ENCODE results near the gene KLHL40.
"Not testable (repeated sequence)": the region's sequence is repeated elsewhere in the genome, so short reads cannot be mapped to it uniquely, and the experiment has no call there.

The KLHL40 gene

DNA sequence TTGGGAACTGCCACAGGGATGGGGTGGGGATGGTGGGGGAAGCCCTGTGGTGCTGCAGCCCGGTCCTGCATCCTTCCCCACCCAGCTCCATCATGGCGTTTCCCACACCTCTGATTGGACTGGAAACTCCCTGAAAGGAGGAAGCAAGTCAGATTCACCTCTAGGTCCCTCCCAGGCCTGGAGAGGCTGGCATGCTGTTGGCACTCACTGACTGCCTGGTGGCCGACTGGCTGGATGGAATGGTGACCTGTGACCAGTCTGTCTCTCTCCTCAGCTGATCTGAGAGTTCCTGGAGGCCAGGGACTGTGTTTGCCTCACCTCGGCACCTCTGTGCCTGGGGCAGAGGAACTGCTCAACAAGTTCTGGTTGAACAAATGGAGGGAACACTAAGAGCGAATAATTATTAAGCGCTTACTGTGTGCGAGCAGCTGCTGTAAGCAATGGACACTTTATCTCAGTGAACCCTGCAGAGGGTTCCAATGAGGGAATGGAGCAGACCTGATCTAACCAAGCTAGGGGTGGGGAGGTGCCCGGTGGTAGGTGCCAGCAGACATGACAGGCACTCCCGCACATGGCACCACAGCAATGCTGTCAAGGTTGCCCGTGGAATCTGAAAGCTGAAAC lies 20.7 kb downstream of the KLHL40 start:
- no peak for DNase-seq

DNA sequence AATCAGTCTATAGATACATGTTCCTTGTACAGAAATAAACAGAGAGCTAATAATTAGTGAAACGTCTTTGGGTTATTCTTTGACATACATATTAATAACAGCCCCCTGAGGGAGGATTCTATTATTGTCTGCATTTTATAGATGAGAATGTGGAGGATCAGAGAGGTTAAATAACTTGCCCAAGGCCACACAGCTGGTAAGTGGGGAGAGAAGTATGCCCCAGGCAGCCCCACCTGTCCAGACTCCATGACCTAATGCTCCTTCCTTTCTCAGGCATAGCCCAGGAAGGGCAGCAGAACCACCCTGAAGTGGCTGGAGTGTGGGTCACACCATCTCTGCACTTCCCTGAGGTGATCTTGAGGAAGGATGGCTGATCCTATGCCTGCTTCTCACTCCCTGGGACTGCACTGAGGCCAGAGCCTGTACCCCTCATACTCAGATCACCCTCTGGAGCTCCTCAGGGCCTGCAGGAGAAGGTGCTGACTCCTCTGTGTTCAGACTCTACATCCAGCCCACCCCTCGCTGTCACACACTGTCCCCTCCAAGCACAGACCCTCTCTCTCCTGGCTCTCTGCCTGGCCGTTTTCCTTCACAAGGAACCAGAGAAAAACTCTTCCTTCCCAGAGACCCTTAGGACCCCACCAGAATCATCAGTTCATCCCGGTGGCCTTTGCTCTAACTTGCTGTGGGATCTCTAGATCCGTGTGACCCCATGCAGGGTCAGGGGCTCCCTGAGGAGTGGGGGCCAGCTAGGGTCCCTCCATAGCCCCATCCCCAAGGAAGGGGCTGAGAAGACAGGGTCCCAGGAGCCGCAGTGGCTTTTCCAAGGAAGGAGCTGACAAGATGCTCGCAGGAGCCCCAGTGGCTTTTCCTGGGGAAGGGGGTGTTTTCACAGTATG lies 21.6 kb downstream of the KLHL40 start:
- no peak for DNase-seq

DNA sequence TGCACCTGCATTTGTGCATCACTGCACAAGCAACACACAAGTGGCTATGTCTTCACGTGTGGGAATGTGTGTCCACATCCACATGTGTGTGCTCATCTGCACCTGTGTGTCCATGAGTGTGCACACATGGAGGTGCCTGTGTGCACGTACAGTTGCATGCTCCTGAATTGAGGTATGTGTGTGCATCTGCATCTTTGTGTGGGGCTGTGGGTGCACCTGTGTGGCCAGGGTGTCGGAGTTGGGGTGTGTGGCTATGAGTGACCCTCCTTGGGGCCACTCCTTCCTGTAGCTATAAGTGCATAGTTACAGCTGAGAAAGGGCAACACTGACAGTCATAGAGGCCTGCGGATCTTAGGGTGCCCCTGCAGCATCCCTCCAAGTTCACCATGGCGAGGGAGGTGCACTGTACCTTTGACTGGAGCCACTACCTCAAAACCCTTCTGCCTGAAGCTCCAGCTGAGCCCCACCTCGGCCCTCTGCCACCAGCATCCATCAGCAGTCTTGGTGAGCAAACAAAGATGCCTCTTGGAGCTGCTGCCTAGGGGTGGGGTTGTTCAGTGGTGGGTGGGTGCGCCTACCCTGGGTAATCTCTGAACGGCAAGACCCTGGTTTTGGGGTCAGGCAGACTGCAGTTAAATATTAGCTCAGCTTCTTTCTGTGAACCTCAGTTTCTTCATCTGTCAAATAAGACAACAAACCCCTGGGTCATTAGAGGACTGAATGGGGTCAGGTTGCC lies 22.5 kb downstream of the KLHL40 start:
- DNase-seq: no peak

DNA sequence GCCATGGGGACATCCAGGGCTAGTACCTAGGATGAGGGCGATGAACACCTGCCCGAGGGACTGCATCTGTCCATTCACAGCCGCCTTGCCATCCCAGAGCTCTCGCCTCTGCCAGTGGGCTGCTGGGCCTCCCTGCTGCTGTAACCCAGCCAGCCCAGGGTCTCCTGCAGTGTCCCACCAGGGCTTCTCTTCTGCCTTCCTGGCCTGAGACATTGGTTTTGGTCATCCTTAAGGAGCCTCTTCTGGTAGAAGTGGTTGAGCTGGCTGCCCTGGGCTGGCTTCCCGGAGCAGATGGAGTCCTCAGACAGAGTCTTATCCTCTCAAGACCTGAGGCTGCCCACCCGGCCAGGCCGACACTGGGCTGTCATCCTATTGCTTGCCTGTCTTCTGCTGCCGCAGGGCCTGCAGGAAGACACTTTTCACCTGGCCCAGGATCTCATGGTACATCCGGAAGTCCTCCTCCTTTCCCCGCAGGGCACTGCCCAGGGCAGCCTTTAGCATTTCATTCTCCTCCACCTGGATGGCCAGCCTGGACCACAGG lies 23.3 kb downstream of the KLHL40 start:
- DNase-seq: no peak

DNA sequence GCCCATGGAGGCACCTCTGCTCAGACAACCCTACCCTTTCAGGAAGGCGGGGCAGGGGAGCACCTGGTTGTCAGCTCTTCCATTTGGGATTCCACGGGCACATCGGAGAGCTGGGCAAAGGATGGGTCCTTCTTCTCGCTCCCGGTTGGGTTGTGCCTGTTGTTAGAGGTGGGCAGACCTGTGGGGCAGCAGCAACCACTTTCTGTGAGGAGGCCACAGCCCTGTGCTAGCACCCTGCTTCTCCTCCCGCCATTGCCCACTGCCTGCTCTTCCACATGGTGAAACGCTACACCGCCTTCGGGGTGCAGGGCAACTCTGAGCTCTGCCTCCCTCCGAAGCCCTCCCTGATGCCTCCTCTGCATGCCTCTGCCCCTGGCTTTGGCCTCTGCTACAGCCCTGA lies 24.3 kb downstream of the KLHL40 start:
- no peak for DNase-seq

DNA sequence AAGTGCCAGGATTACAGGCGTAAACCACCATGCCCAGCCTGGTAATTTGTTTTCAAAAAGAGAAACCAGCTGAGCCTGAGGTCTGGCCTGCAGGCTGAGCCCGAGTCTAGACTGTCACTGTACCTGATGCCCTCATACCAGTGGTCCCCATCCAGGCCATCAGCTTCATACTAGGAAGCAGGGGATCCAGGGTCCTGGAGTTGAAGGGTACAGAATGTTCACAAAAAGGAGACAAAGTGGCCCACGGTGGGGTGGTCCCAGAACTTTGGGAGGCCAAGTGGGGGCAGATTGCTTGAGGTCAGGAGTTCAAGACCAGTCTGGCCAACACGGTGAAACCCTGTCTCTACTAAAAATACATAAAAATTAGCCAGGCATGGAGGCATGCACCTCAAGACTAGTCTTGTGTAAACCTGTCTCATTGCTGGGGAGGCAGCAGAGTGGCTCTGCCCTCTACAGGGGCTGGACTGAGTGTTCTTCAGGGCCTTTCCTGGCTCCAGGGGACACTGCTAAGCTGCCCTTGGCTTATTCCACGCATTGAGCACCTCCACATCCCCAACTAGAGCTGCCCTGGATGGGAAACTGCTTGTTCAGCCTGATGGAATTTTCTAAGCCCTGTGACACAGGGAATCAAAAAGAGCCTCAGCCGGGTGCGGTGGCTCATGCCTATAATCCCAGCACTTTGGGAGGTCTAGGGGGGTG lies 25.1 kb downstream of the KLHL40 start:
- DNase-seq: no peak

DNA sequence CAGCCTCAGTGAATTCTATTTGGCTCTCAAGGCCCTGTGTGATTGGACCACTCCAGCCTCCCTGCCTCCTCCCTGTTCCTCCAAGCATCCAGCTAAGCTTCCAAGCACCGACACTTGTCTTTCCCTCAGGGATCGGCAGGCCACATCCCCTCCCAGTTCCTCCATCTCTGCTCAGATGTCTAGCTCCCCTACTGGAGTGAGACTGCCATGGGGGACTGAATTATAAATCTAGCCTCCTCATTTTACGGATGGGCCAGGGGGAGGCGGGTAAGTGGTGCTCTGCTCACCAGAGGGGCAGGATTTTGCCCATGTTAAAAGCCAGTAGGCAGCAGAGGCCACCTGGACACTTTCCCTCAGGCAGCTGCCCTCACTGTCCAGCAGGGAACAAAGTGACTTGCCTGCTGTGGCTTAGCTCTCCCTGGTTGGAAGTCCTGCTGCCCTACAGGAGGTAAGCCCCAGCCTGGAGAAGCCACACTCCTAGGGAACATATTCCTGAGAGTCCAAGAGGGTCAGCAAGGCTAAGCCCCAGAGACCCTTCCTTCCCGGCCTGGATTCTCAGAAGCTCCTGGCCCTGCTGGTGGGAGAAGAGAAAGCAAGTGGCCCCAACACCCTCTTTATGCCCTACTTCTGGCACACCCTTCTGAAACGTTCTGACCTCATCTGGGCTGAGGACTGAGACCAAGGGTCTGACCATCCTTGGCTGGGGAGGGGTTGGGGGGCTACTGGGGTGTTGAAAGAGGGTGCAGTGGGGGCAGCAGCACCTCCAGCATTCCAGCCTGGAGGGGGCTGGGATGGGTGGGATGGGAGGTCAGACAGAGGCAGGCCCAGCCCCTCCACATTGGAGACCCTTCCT lies 26.4 kb downstream of the KLHL40 start:
- DNase-seq: no peak

DNA sequence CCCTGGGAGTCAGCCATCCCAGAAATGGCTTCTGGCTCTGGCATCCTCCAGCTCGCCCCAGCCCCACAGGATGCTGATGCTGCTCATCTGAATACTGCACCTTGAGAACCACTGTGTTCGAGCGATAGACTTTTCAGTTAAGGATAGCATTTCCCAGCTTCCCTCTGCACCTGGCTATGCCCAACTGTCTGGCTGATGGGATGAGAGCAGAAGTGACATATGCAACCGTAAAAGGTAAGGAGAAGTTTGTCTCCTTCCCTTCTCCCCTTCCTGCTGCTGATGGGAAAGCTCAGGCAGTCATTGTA lies 27.0 kb downstream of the KLHL40 start:
- DNase-seq: no peak

DNA sequence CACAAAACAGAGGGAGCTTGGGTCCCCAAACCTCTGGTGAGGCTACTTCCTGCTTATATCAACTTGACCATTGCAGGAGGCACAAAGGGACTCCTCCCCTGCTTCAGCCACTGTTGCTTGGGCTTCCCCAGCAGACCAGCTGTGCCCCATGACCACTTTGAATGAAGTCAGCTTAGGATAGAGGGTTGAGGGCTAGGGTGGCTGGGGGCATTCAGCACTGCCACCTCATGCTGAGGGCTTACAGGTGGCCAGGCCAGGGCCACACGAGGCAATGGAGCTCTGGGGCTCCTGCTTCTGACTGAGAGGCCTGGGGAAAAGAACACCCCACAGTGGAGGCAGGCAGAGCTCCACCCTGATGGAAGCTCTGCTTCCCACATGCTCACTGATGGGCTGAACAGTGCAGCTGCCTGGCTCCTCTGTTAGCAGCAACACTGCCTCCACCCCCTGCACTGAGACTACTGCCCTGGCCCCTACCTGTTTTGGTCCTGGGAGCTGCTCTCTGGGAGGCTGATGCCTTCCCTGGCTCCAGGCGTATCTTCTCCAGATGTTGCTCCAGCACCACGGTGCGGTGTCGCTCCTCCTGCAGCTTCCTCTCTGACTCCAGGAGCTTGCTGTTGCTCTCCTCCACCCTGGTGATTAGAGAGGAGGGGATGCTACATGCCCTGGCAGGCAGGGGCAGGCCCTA lies 27.5 kb downstream of the KLHL40 start:
- no peak for DNase-seq

DNA sequence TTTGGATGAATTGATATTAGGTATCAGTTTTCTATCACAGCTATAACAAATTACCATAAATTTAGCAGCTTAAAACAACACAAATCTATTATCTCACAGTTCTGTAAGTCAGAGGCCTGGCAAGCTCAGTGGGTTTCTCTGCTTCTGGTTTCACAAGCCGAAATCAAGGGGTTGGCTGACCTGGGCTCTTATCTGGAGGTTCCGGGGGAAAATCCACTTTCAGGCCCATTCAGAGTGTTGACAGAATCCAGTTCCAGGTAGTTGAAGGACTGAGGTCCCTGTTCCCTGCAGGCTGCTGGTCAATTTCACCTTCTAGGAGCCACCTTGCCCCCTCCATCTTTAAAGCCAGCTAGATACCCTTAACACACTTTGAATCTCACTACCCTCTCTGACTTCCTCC lies 28.4 kb downstream of the KLHL40 start:
- DNase-seq: no peak

DNA sequence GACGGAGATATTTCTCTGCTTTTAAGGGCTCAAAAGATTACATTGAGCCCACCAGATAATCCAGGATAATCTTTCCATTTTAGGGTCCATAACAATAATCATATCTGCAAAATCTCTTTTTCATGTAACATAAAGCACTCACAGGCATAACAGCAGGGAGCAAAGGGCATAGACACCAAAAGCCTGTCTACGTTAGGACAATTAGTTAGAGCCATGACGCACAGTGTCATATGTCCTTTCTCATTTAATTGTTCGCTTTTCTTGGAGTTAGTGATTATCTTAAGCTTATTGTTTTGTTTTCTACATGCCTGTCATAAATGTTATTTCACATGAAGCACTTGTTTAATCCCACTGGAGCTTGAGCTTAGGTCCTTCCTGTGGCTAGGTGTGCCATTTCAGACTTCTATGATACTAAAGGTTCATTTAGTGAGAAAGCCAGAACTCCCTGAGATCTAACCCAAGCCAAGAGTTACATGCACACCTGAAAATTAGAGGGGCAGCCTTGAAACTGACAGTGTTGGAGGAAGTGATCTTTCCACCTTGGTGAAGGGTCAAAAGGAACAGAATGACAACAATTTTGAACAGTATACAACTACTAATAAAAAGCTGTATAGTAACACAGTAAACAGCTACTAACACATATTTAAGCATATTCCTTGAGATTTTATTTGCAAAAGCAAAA lies 29.0 kb downstream of the KLHL40 start:
- DNase-seq: no peak

DNA sequence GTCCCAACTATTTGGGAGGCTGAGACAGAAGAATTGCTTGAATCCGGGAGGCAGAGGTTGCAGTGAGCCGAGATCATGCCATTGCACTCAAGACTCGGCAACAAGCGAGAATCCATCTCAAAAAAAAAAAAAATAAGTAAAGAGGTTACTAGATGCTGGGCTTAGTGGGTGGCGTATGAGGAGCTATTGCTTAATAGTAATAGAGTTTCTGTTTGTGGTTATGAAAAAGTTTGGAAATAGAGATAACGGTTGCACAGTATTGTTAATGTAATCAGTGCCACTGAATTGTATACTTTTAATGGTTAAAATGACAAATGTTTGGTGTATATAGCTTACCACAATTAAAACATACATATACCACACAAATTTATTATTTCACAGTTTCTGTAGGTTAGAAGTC lies 32.0 kb downstream of the KLHL40 start:
- DNase-seq: no peak

DNA sequence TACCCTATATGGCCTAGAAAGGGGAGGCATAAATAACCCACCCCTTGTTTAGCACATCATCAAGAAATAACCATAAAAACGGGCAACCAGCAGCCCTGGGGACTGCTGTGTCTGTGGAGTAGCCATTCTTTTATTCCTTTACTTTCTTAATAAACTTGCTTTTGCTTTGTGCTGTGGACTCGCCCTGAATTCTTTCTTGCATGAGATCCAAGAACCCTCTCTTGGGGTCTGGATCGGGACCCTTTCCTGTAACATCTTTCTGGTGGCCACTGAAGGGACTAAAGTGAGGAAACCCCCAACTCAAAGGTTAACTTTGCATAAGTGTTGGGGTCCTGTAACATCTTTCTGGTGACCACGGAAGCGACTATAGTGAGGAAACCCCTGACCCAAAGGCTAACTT lies 33.0 kb downstream of the KLHL40 start:
- no peak for DNase-seq

DNA sequence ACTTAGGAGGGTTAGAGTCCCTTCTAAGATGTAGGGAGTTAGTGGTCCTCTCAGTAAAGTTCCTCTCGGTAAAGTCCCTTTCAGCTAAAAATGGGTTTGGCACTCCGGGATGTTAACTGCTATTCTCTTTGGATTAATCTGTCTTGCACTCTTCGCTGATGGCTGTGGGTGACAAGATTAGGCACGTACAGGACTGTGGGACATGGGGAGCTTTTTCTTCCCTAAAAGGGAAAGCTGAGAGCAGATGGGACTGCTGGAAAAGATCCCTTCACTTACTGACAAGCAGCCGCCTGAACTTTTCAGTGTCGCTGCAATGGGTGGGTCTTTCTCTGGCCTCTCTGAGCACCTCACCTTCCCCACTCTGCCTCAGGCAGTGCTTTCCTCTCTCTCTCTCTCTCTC lies 33.7 kb downstream of the KLHL40 start:
- DNase-seq: no peak

DNA sequence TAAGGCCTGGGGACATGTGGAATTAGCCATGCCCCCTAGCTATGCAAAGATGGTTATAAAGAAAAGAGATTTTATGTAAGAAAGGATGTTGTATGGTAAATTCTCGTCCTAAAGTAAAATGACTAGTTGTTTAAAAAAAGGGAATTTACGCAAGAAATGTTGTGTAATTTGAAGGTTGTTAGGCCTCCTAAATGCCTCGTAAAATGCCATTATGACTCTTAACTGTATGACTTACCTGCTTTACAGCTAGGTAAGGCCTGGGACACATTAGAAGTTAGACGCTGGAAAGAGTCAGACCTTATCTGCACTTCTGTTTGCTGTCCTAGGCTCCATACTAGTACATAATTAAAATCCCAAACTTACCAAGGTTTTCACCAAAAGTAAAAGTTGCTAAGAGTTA lies 34.8 kb downstream of the KLHL40 start:
- no peak for DNase-seq

DNA sequence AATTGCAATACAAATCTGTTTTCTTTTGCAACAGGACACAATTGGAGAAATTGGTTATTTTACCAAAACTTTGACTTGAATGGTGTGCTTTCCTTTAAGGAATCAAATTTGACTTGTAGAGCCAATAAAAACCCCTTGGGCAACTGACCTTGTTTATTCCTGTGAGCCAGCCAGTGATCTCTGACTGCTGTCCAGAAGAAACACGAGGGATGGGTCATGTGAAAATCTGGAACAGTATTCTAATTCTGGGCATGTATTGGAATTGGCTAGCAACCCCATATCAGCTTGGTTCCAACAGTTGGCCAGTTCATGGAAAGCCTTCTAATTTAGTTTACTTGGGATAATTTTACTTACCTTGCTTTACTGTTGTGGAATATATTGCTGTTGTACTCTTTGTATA lies 36.4 kb downstream of the KLHL40 start:
- no peak for DNase-seq

DNA sequence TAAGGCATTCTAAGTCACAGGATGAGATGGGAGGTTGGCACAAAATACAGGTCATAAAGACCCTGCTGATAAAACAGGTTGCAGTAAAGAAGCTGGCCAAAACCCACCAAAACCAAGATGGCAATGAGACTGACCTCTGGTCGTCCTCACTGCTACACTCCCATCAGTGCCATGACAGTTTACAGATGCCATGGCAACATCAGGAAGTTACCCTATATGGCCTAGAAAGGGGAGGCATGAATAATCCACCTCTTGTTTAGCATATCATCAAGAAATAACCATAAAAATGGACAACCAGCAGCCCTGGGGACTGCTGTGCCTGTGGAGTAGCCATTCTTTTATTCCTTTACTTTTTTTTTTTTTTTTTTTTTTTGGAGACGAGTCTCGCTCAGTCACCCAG lies 37.1 kb downstream of the KLHL40 start:
- not testable (repeated sequence) for DNase-seq

DNA sequence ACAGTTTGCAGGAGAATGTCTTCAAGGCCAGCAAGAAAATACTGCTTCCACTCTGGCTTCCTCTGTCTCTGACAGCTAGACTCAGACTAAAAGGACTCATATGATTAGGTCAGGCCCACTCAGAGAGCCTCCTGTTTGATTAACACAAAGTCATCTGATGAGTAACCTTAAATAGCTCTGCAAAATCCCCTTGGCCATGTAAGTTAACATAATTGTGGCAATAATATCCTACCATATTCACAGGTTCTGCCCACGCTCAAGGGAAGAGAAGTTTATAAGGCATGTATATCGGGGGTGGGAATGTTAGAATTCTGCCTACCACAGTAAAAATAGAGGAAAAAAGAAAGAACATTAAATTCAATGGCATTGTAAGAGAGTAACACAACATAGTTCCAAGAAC lies 37.9 kb downstream of the KLHL40 start:
- no peak for DNase-seq

DNA sequence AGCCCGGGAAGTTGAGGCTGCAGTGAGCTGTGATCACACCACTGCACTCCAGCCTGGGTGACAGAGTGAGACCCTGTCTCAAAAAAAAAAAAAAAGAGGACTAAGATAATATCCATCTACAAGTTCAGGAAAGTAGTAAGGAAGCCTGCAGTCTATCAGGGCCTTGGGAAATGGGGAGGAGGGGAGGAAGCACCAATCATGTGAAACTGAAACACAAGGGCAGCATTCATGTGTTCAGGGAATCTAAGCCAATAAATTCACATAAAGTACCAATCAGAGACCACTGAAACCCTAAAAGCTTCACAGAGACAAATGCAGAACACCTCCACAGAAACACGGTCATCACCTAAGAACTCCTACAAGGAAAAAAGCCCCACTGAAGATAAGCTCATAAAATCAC lies 40.1 kb downstream of the KLHL40 start:
- DNase-seq: no peak

DNA sequence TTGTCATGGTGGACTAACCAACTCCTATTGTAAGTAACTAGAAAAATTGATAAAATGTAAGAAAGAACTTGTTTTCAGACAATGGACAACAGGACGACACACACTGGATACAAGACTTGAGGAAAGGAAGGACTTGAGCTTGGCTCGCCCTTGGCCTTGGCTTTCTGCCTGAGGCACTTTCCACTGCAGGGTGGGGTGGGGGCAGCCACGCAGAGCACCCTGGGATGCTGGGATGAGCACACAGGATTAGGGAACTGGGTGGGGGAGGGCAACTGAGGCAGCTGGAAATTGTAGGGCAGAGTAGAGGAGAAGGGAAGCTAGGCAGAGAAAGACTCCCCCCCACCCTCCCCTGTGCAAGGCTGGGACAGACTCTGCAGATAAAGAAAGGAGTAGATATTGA lies 42.7 kb downstream of the KLHL40 start:
- DNase-seq: no peak
